Erythroblast (primary cell): ENCODE data around the gene FOXN1.

ENCODE experiments used
- GATA1 ChIP-seq: IDR thresholded peaks from 2 replicates; pipeline ENCODE4 v1.6.1; 2011; ENCODE audit warnings: low read depth, mild to moderate bottlenecking, control low read depth, low read length, moderate library complexity
- POLR2A ChIP-seq: IDR thresholded peaks from 2 replicates; pipeline ENCODE4 v1.6.1; 2011; ENCODE audit warnings: mild to moderate bottlenecking, low read length

- TF ChIP-seq POLR2A (no peak), GATA1 (no peak)
Observed at GRCh38 chr17:28478712-28479615, 27.2 kb upstream of the FOXN1 start.
